Suprapubic skin (tissue), 4 donors: Measurements from ENCODE around the gene UMOD.

Experiments
- CTCF ChIP-seq, 2 donors: fragments of 200-600 bp in 1 of 2; fragments of 450-650 bp in 1 of 2; sonication (generic) in 1 of 2; IDR thresholded peaks; one replicate each; pipeline ENCODE4 v1.5.1; 2016 to 2019; ENCODE audit warnings: antibody characterized with exemption in 2 of 2, mild to moderate bottlenecking in 1 of 2, moderate library complexity in 1 of 2
- EP300 ChIP-seq: sonication (generic); formaldehyde crosslinking; IDR thresholded peaks from one replicate; pipeline ENCODE4 v1.6.1; 2017; ENCODE audit warnings: antibody characterized with exemption
- POLR2AphosphoS5 ChIP-seq, 3 donors: sonication (generic); formaldehyde crosslinking; IDR thresholded peaks; one replicate each; pipeline ENCODE4 v1.6.1; 2017; ENCODE audit warnings: antibody characterized with exemption in 3 of 3

- TF ChIP-seq CTCF (IDR thresholded peaks at IDR 0.05) (no peak), POLR2AphosphoS5 (IDR thresholded peaks at IDR 0.05) (no peak), EP300 (no peak)
These were observed 41.5 kb upstream of the UMOD start for GRCh38 chr16:20393801-20394577.
